Lower lobe of right lung (tissue), 2 donors: ENCODE results near the gene KDM3B. TPM values are rescaled to one million over a fixed set of nuclear protein-coding genes. Genes with fewer than 3 reads are reported as not detected.

ENCODE experiments used
- ATAC-seq, 2 donors: fragments of 200-7000 bp; cut with Tn5 transposase; one replicate each; pipeline ENCODE4 v1.9.1; 2020 to 2022; ENCODE audit warnings: mild to moderate bottlenecking in 2 of 2, moderate library complexity in 2 of 2
- DNase-seq: peaks from one replicate; pipeline ENCODE4 v3.0.0-alpha.2; 2020
- H3K27ac ChIP-seq: fragments of 200-600 bp; one replicate; pipeline ENCODE4 v1.8.0; 2022
- H3K27me3 ChIP-seq: fragments of 200-600 bp; one replicate; pipeline ENCODE4 v1.8.0; 2022; ENCODE audit warnings: low read depth
- H3K36me3 ChIP-seq: fragments of 200-600 bp; one replicate; pipeline ENCODE4 v1.8.0; 2022; ENCODE audit warnings: mild to moderate bottlenecking
- H3K4me1 ChIP-seq: fragments of 200-600 bp; one replicate; pipeline ENCODE4 v1.8.0; 2022
- H3K4me3 ChIP-seq: fragments of 200-600 bp; one replicate; pipeline ENCODE4 v1.8.0; 2022; ENCODE audit warnings: mild to moderate bottlenecking
- H3K9me3 ChIP-seq: fragments of 200-600 bp; one replicate; pipeline ENCODE4 v1.8.0; 2022
- CTCF ChIP-seq: fragments of 200-600 bp; IDR thresholded peaks from one replicate; pipeline ENCODE4 v1.8.0; 2022; ENCODE audit warnings: antibody characterized with exemption, mild to moderate bottlenecking
- intact Hi-C: fragments of 100-400 bp; cut with DNase I; formaldehyde crosslinking; loops from one replicate; pipeline ENCODE4 v1.11.0; 2022
- total RNA-seq: library from RNA; stranded (reverse); fragmentation: NEBNext Ultra II Directional; extraction: Animal tissue kit (Norgen Biotek cat#: 25700); gene quantifications from one replicate; pipeline ENCODE4 v1.2.1, GENCODE V29; 2021
- donor health status: DM: no; HTN: yes; CAD: no; lungs with severe emphysema.

The KDM3B gene
- total RNA-seq, 1 donor from 2014 or later: 67.1 TPM

GRCh38 chr5:138438003-138438723 is 85.7 kb downstream of the KDM3B start:
- H3K4me3 ChIP-seq: peak overlapping the region; percentile 46
- H3K27ac ChIP-seq: no peak overlapping the region
- no peak for TF ChIP-seq CTCF
- H3K4me1 ChIP-seq: peaks cover 6% of the 10 kb centered on the region
- intact Hi-C loops: no loop called here
- H3K27me3 ChIP-seq: no peaks in the 10 kb centered on the region
- DNase-seq (no peak), ATAC-seq (no peak)
- H3K36me3 ChIP-seq: peaks cover 38% of the 10 kb centered on the region
- no peaks in the 10 kb centered on the region for H3K9me3 ChIP-seq

- H3K27me3 ChIP-seq: no peaks in the 10 kb centered on the region
- intact Hi-C loops: no loop called here
- H3K36me3 ChIP-seq: peaks cover 30% of the 10 kb centered on the region
- DNase-seq (no peak), ATAC-seq (peak; percentile 75 to 78)
- H3K4me1 ChIP-seq: peaks cover 6% of the 10 kb centered on the region
- TF ChIP-seq CTCF: no peak
- no peak within 1 kb of the TSS for H3K27ac ChIP-seq
- H3K9me3 ChIP-seq: no peaks in the 10 kb centered on the region
- peak within 1 kb of the TSS; percentile 46 for H3K4me3 ChIP-seq
Observed at GRCh38 chr5:138438724-138439476, 86.4 kb downstream of the KDM3B start, which contains the start of gene REEP2. Gene REEP2 (plus strand): TSS chr5:138439057. CDS start chr5:138439209, 152 bp downstream.

DNA sequence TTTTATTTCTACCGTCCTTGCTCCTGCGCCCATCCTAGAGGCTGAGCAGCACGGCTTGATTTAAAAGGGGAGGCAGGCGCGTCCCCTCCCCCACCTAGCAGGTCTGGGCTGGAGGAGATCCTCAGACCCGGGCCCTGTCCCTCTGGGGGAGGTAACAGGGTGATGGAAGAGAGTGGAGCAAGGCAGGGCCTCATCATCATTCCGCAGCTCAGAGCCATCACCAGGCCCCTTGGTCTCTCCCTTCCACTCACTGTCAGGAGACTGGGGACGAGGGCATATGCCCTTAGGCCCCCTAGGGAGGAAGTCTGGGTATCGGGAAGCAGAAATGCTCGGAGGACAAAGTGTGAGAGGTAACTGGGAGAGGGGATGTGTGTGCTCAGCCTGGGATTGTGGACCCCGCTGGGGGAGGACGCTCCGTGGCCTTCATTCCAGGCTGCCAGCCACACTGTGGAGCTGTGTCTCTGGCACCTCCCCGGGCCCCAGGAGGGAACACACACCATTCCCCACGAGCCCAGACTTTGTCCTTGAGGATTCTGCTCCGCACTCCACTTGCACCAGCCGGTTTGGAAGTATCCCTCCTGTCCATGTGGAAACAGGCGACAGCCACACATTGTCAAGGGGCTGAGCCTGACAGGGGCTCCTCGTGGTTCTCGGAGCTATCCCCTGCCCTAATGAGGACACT is 87.1 kb downstream of the KDM3B start:
- intact Hi-C loops: no loop called here

GRCh38 chr5:138440159-138441073 is 87.9 kb downstream of the KDM3B start:
- ATAC-seq: no peak
- intact Hi-C loops: no loop called here
- Histone ChIP-seq H3K9me3 (no peaks in the 10 kb centered on the region), H3K4me1 (peaks cover 6% of the 10 kb centered on the region), H3K36me3 (peaks cover 15% of the 10 kb centered on the region), H3K4me3 (no peak overlapping the region), H3K27ac (no peak overlapping the region), H3K27me3 (no peaks in the 10 kb centered on the region)
- DNase-seq: no peak
- no peak for TF ChIP-seq CTCF

More for the DNA sequence above, 87.1 kb downstream of the KDM3B start:
- DNase-seq (no peak), ATAC-seq (peak; percentile 12 to 22)
- Histone ChIP-seq H3K9me3 (no peaks in the 10 kb centered on the region), H3K27me3 (no peaks in the 10 kb centered on the region), H3K4me3 (peak overlapping the region; percentile 46), H3K27ac (no peak overlapping the region), H3K36me3 (peaks cover 23% of the 10 kb centered on the region), H3K4me1 (peaks cover 6% of the 10 kb centered on the region)
- no peak for TF ChIP-seq CTCF

- no peak for DNase-seq
- TF ChIP-seq CTCF: no peak
Observed at GRCh38 chr5:138441221-138441620, 88.7 kb downstream of the KDM3B start.

More at GRCh38 chr5:138441221-138441620, 88.7 kb downstream of the KDM3B start:
- H3K36me3 ChIP-seq: peaks cover 7% of the 10 kb centered on the region
- H3K4me3 ChIP-seq: no peak overlapping the region
- ATAC-seq: no peak
- H3K27me3 ChIP-seq: no peaks in the 10 kb centered on the region
- peaks cover 6% of the 10 kb centered on the region for H3K4me1 ChIP-seq
- intact Hi-C loops: no loop called here
- H3K27ac ChIP-seq: no peak overlapping the region
- H3K9me3 ChIP-seq: no peaks in the 10 kb centered on the region
